Endodermal cell (in vitro differentiated cells): ENCODE data around the gene IPPK. TPM values are rescaled to one million over a fixed set of nuclear protein-coding genes. Genes with fewer than 3 reads are reported as not detected.

ENCODE experiments used
- DNase-seq: peaks from one replicate; pipeline ENCODE4 v3.0.0-alpha.2; 2017
- H3K27ac ChIP-seq: 2 replicates; pipeline ENCODE4 v1.5.1; 2013; ENCODE audit warnings: mild to moderate bottlenecking, low read depth, low read length, moderate library complexity
- H3K27me3 ChIP-seq: 2 replicates; pipeline ENCODE4 v1.6.1; 2013; ENCODE audit warnings: mild to moderate bottlenecking, low read length, moderate library complexity; ENCODE audit not compliant: insufficient read depth, control insufficient read depth, poor library complexity, severe bottlenecking
- H3K36me3 ChIP-seq: 2 replicates; pipeline ENCODE4 v1.7.0; 2013; ENCODE audit warnings: mild to moderate bottlenecking, low read length, moderate library complexity; ENCODE audit not compliant: control insufficient read depth, insufficient read depth
- H3K4me1 ChIP-seq: one replicate; pipeline ENCODE4 v1.7.0; 2013; ENCODE audit warnings: low read length; ENCODE audit not compliant: control insufficient read depth, insufficient read depth
- H3K4me3 ChIP-seq: 2 replicates; pipeline ENCODE4 v1.5.1; 2013; ENCODE audit warnings: mild to moderate bottlenecking, low read length, moderate library complexity
- H3K9ac ChIP-seq: 2 replicates; pipeline ENCODE4 v1.6.1; 2013; ENCODE audit warnings: mild to moderate bottlenecking, low read length, moderate library complexity; ENCODE audit not compliant: poor library complexity, severe bottlenecking; ENCODE audit errors: extremely low read depth
- H3K9me3 ChIP-seq: 2 replicates; pipeline ENCODE4 v1.6.1; 2013; ENCODE audit warnings: mild to moderate bottlenecking, low read length, moderate library complexity; ENCODE audit not compliant: control insufficient read depth
- H3K27ac Mint-ChIP-seq: 2 replicates; pipeline ENCODE4 v1.8.0; 2020; ENCODE audit warnings: mixed read lengths
- H3K27me3 Mint-ChIP-seq: 2 replicates; pipeline ENCODE4 v1.8.0; 2021; ENCODE audit warnings: mild to moderate bottlenecking, mixed read lengths; ENCODE audit not compliant: insufficient read depth
- H3K36me3 Mint-ChIP-seq: 2 replicates; pipeline ENCODE4 v1.8.0; 2020; ENCODE audit warnings: low read depth, mixed read lengths
- H3K4me1 Mint-ChIP-seq: 2 replicates; pipeline ENCODE4 v1.8.0; 2020; ENCODE audit warnings: mixed read lengths
- H3K4me3 Mint-ChIP-seq: 2 replicates; pipeline ENCODE4 v1.8.0; 2020; ENCODE audit warnings: mild to moderate bottlenecking, moderate library complexity, mixed read lengths
- H3K9me3 Mint-ChIP-seq: 2 replicates; pipeline ENCODE4 v1.8.0; 2020; ENCODE audit warnings: mild to moderate bottlenecking, mixed read lengths
- WGBS, 2 experiments: methylation state at CpG; one replicate each; pipeline versions ENCODE4 v1.1.5 to v1.1.7; 2013; ENCODE audit warnings: missing lambda C conversion rate in 2 of 2, mixed read lengths in 1 of 2; ENCODE audit not compliant: insufficient coverage in 1 of 2, insufficient read length in 1 of 2; 5-methylcytosine and 5-hydroxymethylcytosine counted together
- total RNA-seq, 2 donors: library from RNA; stranded (reverse); fragmentation: NEBNext Ultra II Directional in 1 of 2; extraction: Animal tissue kit (Norgen Biotek cat#: 25700) in 1 of 2; gene quantifications; 2 replicates in 1 of 2; 3 replicates in 1 of 2; pipeline ENCODE4 v1.2.1, GENCODE V29; 2021
- TF ChIP-seq, protein P1 (sequence below): fragments of 200-600 bp; sonication (generic); conservative IDR thresholded peaks from 2 replicates; pipeline ENCODE4 v1.5.0; 2021; ENCODE audit warnings: antibody characterized with exemption, mild to moderate bottlenecking

The IPPK gene
- total RNA-seq, 2 donors from 2014 or later, result 9.3 TPM

DNA sequence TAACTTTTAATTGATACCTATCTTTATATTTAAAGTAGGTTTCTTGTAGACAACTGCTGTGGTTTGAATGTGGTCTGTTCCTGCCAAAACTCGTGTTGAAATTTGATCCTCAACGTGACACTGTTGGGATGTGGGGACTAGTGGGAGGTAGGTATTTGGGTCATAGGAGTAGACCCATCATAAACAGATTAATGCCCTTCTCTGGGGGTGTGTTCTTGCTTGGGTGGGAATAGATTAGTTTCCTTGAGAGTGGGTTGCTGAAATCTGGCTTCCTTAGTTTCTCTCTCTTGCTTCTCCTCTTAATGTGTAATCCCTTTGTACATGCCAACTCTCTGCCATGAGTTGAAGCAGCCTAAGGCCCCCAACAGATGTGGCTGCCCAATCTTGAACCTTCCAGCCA is 34.6 kb upstream of the IPPK start:
- H3K4me1 Mint-ChIP-seq, result no peaks in the 10 kb centered on the region
- WGBS, 2 experiments, result 90 to 100% methylated on average over 2 of the region's 2 CpGs
- H3K4me3 ChIP-seq, result no peak overlapping the region
- H3K9me3 ChIP-seq, result no peaks in the 10 kb centered on the region
- H3K9me3 Mint-ChIP-seq, result no peaks in the 10 kb centered on the region
- H3K36me3 ChIP-seq, result peaks cover 8% of the 10 kb centered on the region
- no peak overlapping the region for H3K9ac ChIP-seq
- DNase-seq, result peak; percentile 13
- H3K4me3 Mint-ChIP-seq, result no peak overlapping the region
- H3K36me3 Mint-ChIP-seq, result peaks cover 13% of the 10 kb centered on the region
- H3K27me3 ChIP-seq, result no peaks in the 10 kb centered on the region
- no peaks in the 10 kb centered on the region for H3K27me3 Mint-ChIP-seq
- TF ChIP-seq, protein P1, sequence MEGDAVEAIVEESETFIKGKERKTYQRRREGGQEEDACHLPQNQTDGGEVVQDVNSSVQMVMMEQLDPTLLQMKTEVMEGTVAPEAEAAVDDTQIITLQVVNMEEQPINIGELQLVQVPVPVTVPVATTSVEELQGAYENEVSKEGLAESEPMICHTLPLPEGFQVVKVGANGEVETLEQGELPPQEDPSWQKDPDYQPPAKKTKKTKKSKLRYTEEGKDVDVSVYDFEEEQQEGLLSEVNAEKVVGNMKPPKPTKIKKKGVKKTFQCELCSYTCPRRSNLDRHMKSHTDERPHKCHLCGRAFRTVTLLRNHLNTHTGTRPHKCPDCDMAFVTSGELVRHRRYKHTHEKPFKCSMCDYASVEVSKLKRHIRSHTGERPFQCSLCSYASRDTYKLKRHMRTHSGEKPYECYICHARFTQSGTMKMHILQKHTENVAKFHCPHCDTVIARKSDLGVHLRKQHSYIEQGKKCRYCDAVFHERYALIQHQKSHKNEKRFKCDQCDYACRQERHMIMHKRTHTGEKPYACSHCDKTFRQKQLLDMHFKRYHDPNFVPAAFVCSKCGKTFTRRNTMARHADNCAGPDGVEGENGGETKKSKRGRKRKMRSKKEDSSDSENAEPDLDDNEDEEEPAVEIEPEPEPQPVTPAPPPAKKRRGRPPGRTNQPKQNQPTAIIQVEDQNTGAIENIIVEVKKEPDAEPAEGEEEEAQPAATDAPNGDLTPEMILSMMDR, result no peak
- no peak overlapping the region for H3K27ac ChIP-seq
- H3K4me1 ChIP-seq, result no peaks in the 10 kb centered on the region
- no peak overlapping the region for H3K27ac Mint-ChIP-seq

DNA sequence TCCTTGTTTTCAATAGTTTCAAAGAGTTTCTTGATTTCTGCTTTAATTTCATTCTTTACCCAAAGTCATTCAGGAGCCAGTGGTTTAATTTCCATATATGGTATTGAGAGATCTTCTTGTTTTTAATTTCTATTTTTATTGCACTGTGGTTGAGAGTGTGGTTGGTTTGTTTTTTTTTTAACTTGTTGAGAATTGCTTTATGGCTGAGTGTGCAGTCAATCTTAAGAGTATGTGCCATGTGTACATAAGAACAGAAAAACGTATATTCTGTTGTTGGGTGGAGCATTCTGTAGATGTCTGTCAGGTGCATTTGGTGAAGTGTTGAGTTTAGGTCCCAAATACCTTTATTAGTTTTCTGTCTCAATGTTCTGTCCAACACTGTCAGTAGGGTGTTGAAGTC is 26.7 kb upstream of the IPPK start:
- Mint-ChIP-seq H3K27me3 (peaks cover 4% of the 10 kb centered on the region), H3K4me1 (no peaks in the 10 kb centered on the region), H3K36me3 (no peaks in the 10 kb centered on the region), H3K9me3 (peaks cover 52% of the 10 kb centered on the region), H3K4me3 (no peak overlapping the region), H3K27ac (no peak overlapping the region)
- TF ChIP-seq, protein P1, result no peak
- Histone ChIP-seq H3K9me3 (peaks cover 21% of the 10 kb centered on the region), H3K4me3 (no peak overlapping the region), H3K27ac (no peak overlapping the region), H3K4me1 (no peaks in the 10 kb centered on the region), H3K9ac (no peak overlapping the region), H3K27me3 (no peaks in the 10 kb centered on the region), H3K36me3 (no peaks in the 10 kb centered on the region)
- WGBS, 2 experiments, result 78 to 100% methylated on average over 1 of the region's 1 CpG
- no peak for DNase-seq

DNA sequence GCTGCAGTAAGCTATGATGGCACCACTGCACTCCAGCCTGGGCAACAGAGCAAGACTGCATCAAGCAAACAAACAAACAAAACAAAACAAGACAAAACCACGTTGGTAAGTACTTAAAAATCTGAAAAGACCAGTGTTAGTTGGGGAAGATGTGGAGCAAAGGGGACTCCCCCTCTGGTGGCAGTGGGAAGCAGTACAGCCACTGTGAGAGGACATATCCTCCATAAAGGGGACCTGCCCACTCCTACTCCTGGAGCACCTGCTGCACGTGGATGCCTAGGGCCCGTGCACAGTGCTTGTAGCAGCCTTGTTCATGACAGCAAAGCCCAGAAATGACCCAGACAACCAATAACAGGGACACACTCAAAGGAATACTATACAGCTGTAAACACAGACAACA is 17.0 kb upstream of the IPPK start:
- H3K4me1 Mint-ChIP-seq, result no peaks in the 10 kb centered on the region
- no peak overlapping the region for H3K4me3 Mint-ChIP-seq
- H3K27ac Mint-ChIP-seq, result no peak overlapping the region
- peaks cover 2% of the 10 kb centered on the region for H3K27me3 Mint-ChIP-seq
- H3K9me3 ChIP-seq, result peaks cover 11% of the 10 kb centered on the region
- peaks cover 18% of the 10 kb centered on the region for H3K9me3 Mint-ChIP-seq
- no peak overlapping the region for H3K9ac ChIP-seq
- H3K27ac ChIP-seq, result no peak overlapping the region
- H3K36me3 Mint-ChIP-seq, result no peaks in the 10 kb centered on the region
- WGBS, 2 experiments, result 76 to 81% methylated on average over 3 of the region's 3 CpGs
- no peaks in the 10 kb centered on the region for H3K36me3 ChIP-seq
- H3K27me3 ChIP-seq, result no peaks in the 10 kb centered on the region
- DNase-seq, result peak; percentile 66
- no peaks in the 10 kb centered on the region for H3K4me1 ChIP-seq
- TF ChIP-seq, protein P1, result peak; percentile 62
- H3K4me3 ChIP-seq, result no peak overlapping the region
